22Rv1 (cell line): ENCODE data around the gene SHROOM4.

Experiments used
- ZFX ChIP-seq: fragments of 450-650 bp; IDR thresholded peaks from 2 replicates; pipeline ENCODE4 v1.6.1; 2017; ENCODE audit warnings: antibody characterized with exemption, borderline replicate concordance
- TF ChIP-seq, protein P1 (sequence below): fragments of 450-650 bp; IDR thresholded peaks from 2 replicates; pipeline ENCODE4 v1.5.1; 2017; ENCODE audit warnings: mild to moderate bottlenecking

DNA sequence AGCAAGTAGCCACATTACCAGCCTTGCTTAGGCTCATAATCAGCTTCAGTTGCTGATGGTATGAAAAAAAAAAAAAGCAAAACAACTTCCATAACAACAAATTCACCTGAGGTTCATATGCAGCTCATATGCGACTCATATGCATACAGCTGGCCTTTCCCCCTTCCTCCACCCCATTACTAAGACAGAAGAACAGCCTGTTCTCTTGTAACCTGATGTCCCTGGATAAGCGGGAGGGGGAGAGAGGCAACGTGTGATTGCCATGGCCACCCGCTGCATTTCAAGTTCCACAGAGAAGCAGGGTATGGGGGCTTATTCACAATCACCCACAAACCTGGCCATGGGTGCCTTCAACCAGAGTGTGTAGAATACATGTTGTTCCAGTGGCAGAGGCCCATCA, 248.3 kb downstream of the SHROOM4 start:
- TF ChIP-seq, protein P1, sequence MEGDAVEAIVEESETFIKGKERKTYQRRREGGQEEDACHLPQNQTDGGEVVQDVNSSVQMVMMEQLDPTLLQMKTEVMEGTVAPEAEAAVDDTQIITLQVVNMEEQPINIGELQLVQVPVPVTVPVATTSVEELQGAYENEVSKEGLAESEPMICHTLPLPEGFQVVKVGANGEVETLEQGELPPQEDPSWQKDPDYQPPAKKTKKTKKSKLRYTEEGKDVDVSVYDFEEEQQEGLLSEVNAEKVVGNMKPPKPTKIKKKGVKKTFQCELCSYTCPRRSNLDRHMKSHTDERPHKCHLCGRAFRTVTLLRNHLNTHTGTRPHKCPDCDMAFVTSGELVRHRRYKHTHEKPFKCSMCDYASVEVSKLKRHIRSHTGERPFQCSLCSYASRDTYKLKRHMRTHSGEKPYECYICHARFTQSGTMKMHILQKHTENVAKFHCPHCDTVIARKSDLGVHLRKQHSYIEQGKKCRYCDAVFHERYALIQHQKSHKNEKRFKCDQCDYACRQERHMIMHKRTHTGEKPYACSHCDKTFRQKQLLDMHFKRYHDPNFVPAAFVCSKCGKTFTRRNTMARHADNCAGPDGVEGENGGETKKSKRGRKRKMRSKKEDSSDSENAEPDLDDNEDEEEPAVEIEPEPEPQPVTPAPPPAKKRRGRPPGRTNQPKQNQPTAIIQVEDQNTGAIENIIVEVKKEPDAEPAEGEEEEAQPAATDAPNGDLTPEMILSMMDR: no peak
- TF ChIP-seq ZFX: no peak
